Ascending aorta (tissue), 2 donors: ENCODE measurements around the gene RPLP2. TPM values are rescaled to one million over a fixed set of nuclear protein-coding genes. Genes with fewer than 3 reads are reported as not detected.

Source experiments
- DNase-seq, 2 donors: peaks; one replicate each; pipeline ENCODE4 v3.0.0-alpha.2; 2019; ENCODE audit warnings: low spot score in 2 of 2
- H3K27ac ChIP-seq, 2 donors: fragments of 200-600 bp; sonication (generic); one replicate each; pipeline ENCODE4 v1.5.1; 2016 to 2017; ENCODE audit warnings: mild to moderate bottlenecking in 1 of 2
- H3K27me3 ChIP-seq: fragments of 200-600 bp; sonication (generic); one replicate; pipeline ENCODE4 v1.5.1; 2017
- H3K36me3 ChIP-seq, 2 donors: fragments of 200-600 bp; sonication (generic); one replicate each; pipeline ENCODE4 v1.5.1; 2016
- H3K4me1 ChIP-seq, 2 donors: fragments of 200-600 bp; sonication (generic); one replicate each; pipeline ENCODE4 v1.5.1; 2016 to 2017; ENCODE audit warnings: mild to moderate bottlenecking in 1 of 2
- H3K4me3 ChIP-seq, 2 donors: fragments of 200-600 bp; sonication (generic); one replicate each; pipeline ENCODE4 v1.5.1; 2016 to 2017; ENCODE audit warnings: mild to moderate bottlenecking in 1 of 2
- H3K9me3 ChIP-seq, 2 donors: fragments of 200-600 bp; sonication (generic); one replicate each; pipeline ENCODE4 v1.5.1; 2016
- CTCF ChIP-seq, 3 experiments: fragments of 200-600 bp in 2 of 3; fragments of 450-650 bp in 1 of 3; sonication (generic) in 2 of 3; IDR thresholded peaks; one replicate each; pipeline ENCODE4 v1.5.1; 2016 to 2019; ENCODE audit warnings: antibody characterized with exemption in 3 of 3, mild to moderate bottlenecking in 1 of 3, moderate library complexity in 1 of 3
- intact Hi-C: fragments of 100-400 bp; cut with DNase I; formaldehyde crosslinking; loops from one replicate; pipeline ENCODE4 v1.15.1; 2023
- total RNA-seq: library from RNA; depleted of rRNA; stranded (reverse); fragments of >200 nt; gene quantifications from one replicate; pipeline ENCODE4 v1.1.0, GENCODE V29; 2016

Gene RPLP2
- total RNA-seq, 1 donor from 2014 or later, result 897 TPM

- H3K9me3 ChIP-seq, result no peaks in the 10 kb centered on the region
- peaks cover 12 to 16% of the 10 kb centered on the region in 2 donors for H3K36me3 ChIP-seq
- DNase-seq, result peak; percentile 89 to 96
- intact Hi-C loops, result loop anchor here (1.0 to 10.0 kb wide), 3 partner anchors 10 to 921 kb away; partner anchors contain the start of gene CTSD
- peaks cover 48 to 52% of the 10 kb centered on the region in 2 donors for H3K4me1 ChIP-seq
- H3K4me3 ChIP-seq, result peak overlapping the region; percentile 94 to 98
- H3K27me3 ChIP-seq, result no peaks in the 10 kb centered on the region
- TF ChIP-seq CTCF (IDR thresholded peaks at IDR 0.05), result peak in 2 of 3 experiments; percentile 3 to 20
- peak overlapping the region; percentile 92 to 95 for H3K27ac ChIP-seq
Observed at GRCh38 chr11:843818-844692, 34.3 kb downstream of the RPLP2 start.

- Histone ChIP-seq H3K4me3 (peak overlapping the region; percentile 94 to 98), H3K9me3 (no peaks in the 10 kb centered on the region), H3K27ac (peak overlapping the region; percentile 92 to 95), H3K4me1 (peaks cover 48 to 57% of the 10 kb centered on the region in 2 donors), H3K27me3 (no peaks in the 10 kb centered on the region), H3K36me3 (peaks cover 3 to 7% of the 10 kb centered on the region in 2 donors)
- TF ChIP-seq CTCF (IDR thresholded peaks at IDR 0.05), result no peak
- intact Hi-C loops, result loop anchor here (1.0 to 10.0 kb wide), 5 partner anchors 11 to 920 kb away; partner anchors contain the start of genes AP2A2, CHID1 and CTSD
- DNase-seq, result peak; percentile 81 to 95
Observed at GRCh38 chr11:844693-845644, 35.2 kb downstream of the RPLP2 start.

- DNase-seq, result no peak
- H3K4me3 ChIP-seq, result peak overlapping the region in 1 of 2 donors; percentile 94
- intact Hi-C loops, result loop anchor here (5.0 to 10.0 kb wide), 4 partner anchors 66 to 919 kb away; partner anchors contain the start of genes AP2A2, CHID1 and CTSD
- H3K36me3 ChIP-seq, result no peaks in the 10 kb centered on the region
- peaks cover 42 to 51% of the 10 kb centered on the region in 2 donors for H3K4me1 ChIP-seq
- H3K27me3 ChIP-seq, result no peaks in the 10 kb centered on the region
- H3K27ac ChIP-seq, result peak overlapping the region; percentile 92 to 95
- no peaks in the 10 kb centered on the region for H3K9me3 ChIP-seq
- no peak for TF ChIP-seq CTCF (IDR thresholded peaks at IDR 0.05)
Observed at GRCh38 chr11:845872-846495, 36.2 kb downstream of the RPLP2 start.

- Histone ChIP-seq H3K4me1 (peaks cover 40 to 44% of the 10 kb centered on the region in 2 donors), H3K27ac (peak overlapping the region; percentile 92 to 95), H3K4me3 (no peak overlapping the region), H3K27me3 (no peaks in the 10 kb centered on the region), H3K9me3 (no peaks in the 10 kb centered on the region), H3K36me3 (no peaks in the 10 kb centered on the region)
- DNase-seq, result no peak
- intact Hi-C loops, result loop anchor here (5.0 to 10.0 kb wide), 4 partner anchors 66 to 918 kb away; partner anchors contain the start of genes AP2A2, CHID1 and CTSD
- TF ChIP-seq CTCF (IDR thresholded peaks at IDR 0.05), result no peak
Observed at GRCh38 chr11:846496-847098, 36.8 kb downstream of the RPLP2 start.
